IMR-90 (cell line): ENCODE results near the gene SLC38A3. TPM values are rescaled to one million over a fixed set of nuclear protein-coding genes. Genes with fewer than 3 reads are reported as not detected.

Source experiments
- ATAC-seq: fragments of 200-7000 bp; cut with Tn5 transposase; 2 replicates; pipeline ENCODE4 v1.9.1; 2020; ENCODE audit warnings: low read depth, mild to moderate bottlenecking, moderate library complexity
- BruUV-seq: library from RNA; stranded (reverse); fragments of 400-500 nt; replicated peaks from 2 replicates; lab custom pipeline; 2021; lab: Mats Ljungman, UMichigan
- CTCF ChIA-PET: fragments of 300-600 bp; formaldehyde crosslinking; extraction: SDS; loops from one replicate; lab custom pipeline; 2021; ENCODE audit warnings: antibody characterized with exemption; lab: Yijun Ruan, JAX
- POLR2A ChIA-PET: fragments of 300-600 bp; sonication (Branson Sonifier 250); formaldehyde crosslinking; loops from one replicate; lab custom pipeline; 2022; ENCODE audit warnings: antibody characterized with exemption; ENCODE audit not compliant: unreplicated experiment; lab: Charles Lee
- DNase-seq: peaks from one replicate; pipeline ENCODE4 v3.0.0; 2013
- H2AFZ ChIP-seq: replicated peaks from 2 replicates; pipeline ENCODE3; 2013; ENCODE audit warnings: low read length, mild to moderate bottlenecking; ENCODE audit not compliant: poor library complexity
- H2AK5ac ChIP-seq: 2 replicates; pipeline ENCODE4 v1.6.1; 2013; ENCODE audit warnings: low read depth, low read length, inconsistent platforms
- H2AK9ac ChIP-seq: replicated peaks from 2 replicates; pipeline ENCODE3; 2013; ENCODE audit warnings: mild to moderate bottlenecking, low read depth, low read length, moderate library complexity; ENCODE audit not compliant: poor library complexity
- H2BK120ac ChIP-seq: 2 replicates; pipeline ENCODE4 v1.6.1; 2013; ENCODE audit warnings: low read depth, low read length, inconsistent platforms
- H2BK15ac ChIP-seq: 3 replicates; pipeline ENCODE4 v1.6.1; 2013; ENCODE audit warnings: low read depth, low read length, inconsistent platforms
- H2BK20ac ChIP-seq: 2 replicates; pipeline ENCODE4 v1.6.1; 2013; ENCODE audit warnings: low read depth, mild to moderate bottlenecking, inconsistent platforms, low read length, moderate library complexity
- H2BK5ac ChIP-seq: 2 replicates; pipeline ENCODE4 v1.6.1; 2013; ENCODE audit warnings: mild to moderate bottlenecking, low read depth, low read length, inconsistent platforms; ENCODE audit not compliant: poor library complexity, severe bottlenecking
- H3K14ac ChIP-seq: replicated peaks from 2 replicates; pipeline ENCODE4 v1.6.1; 2013; ENCODE audit warnings: low read depth, low read length, inconsistent platforms
- H3K18ac ChIP-seq: 2 replicates; pipeline ENCODE4 v1.6.1; 2013; ENCODE audit warnings: low read depth, low read length, control low read depth
- H3K23ac ChIP-seq: 2 replicates; pipeline ENCODE4 v1.6.1; 2013; ENCODE audit warnings: low read depth, low read length, inconsistent platforms
- H3K27ac ChIP-seq: 2 replicates; pipeline ENCODE4 v1.5.1; 2013; ENCODE audit warnings: mild to moderate bottlenecking, control low read depth, low read length; ENCODE audit not compliant: insufficient read depth
- H3K27me3 ChIP-seq: 2 replicates; pipeline ENCODE4 v1.6.1; 2013; ENCODE audit warnings: low read length; ENCODE audit not compliant: control insufficient read depth, insufficient read depth
- H3K36me3 ChIP-seq: 2 replicates; pipeline ENCODE4 v1.6.1; 2013; ENCODE audit warnings: low read length, mixed read lengths; ENCODE audit not compliant: control insufficient read depth, insufficient read depth
- H3K4ac ChIP-seq: 2 replicates; pipeline ENCODE4 v1.6.1; 2013; ENCODE audit warnings: low read depth, low read length, inconsistent platforms
- H3K4me1 ChIP-seq: 2 replicates; pipeline ENCODE4 v1.6.1; 2013; ENCODE audit warnings: low read length, mixed read lengths; ENCODE audit not compliant: control insufficient read depth, insufficient read depth
- H3K4me2 ChIP-seq: 2 replicates; pipeline ENCODE4 v1.6.1; 2013; ENCODE audit warnings: low read depth, mild to moderate bottlenecking, control low read depth, low read length, moderate library complexity
- H3K4me3 ChIP-seq: 2 replicates; pipeline ENCODE4 v1.5.1; 2013; ENCODE audit warnings: low read depth, mild to moderate bottlenecking, control low read depth, low read length, moderate library complexity; ENCODE audit not compliant: insufficient read depth
- H3K56ac ChIP-seq: 2 replicates; pipeline ENCODE4 v1.6.1; 2013; ENCODE audit warnings: low read length, inconsistent platforms; ENCODE audit not compliant: insufficient read depth; ENCODE audit errors: extremely low read depth
- H3K79me1 ChIP-seq, 2 experiments: 2 replicates each; pipeline ENCODE4 v1.6.1; 2013; ENCODE audit warnings: low read length in 2 of 2, inconsistent platforms in 1 of 2, low read depth in 1 of 2
- H3K9ac ChIP-seq: 2 replicates; pipeline ENCODE4 v1.6.1; 2013; ENCODE audit warnings: low read depth, low read length, control low read depth
- H3K9me1 ChIP-seq: 2 replicates; pipeline ENCODE4 v1.6.1; 2013; ENCODE audit warnings: low read length, inconsistent platforms; ENCODE audit not compliant: insufficient read depth
- H3K9me3 ChIP-seq: 2 replicates; pipeline ENCODE4 v1.6.1; 2013; ENCODE audit warnings: low read length; ENCODE audit not compliant: control insufficient read depth, insufficient read depth
- H4K20me1 ChIP-seq: 2 replicates; pipeline ENCODE4 v1.6.1; 2013; ENCODE audit warnings: low read length, inconsistent platforms; ENCODE audit not compliant: insufficient read depth
- H4K5ac ChIP-seq: 2 replicates; pipeline ENCODE4 v1.6.1; 2013; ENCODE audit warnings: mild to moderate bottlenecking, low read depth, low read length, control low read depth
- H4K8ac ChIP-seq, 2 experiments: 2 replicates each; pipeline ENCODE4 v1.6.1; 2013; ENCODE audit warnings: low read depth in 2 of 2, low read length in 2 of 2, control low read depth in 1 of 2, inconsistent platforms in 1 of 2
- H4K91ac ChIP-seq: 2 replicates; pipeline ENCODE4 v1.6.1; 2013; ENCODE audit warnings: low read depth, low read length, inconsistent platforms; ENCODE audit not compliant: insufficient read depth
- BHLHE40 ChIP-seq: fragments of 150-350 bp; IDR thresholded peaks from 2 replicates; pipeline ENCODE4 v1.6.1; 2016; ENCODE audit warnings: mild to moderate bottlenecking, low read depth, low read length
- CEBPB ChIP-seq: IDR thresholded peaks from 2 replicates; pipeline ENCODE4 v1.6.1; 2012; ENCODE audit warnings: low read depth, low read length, improper control_type of control experiment
- CHD1 ChIP-seq: IDR thresholded peaks from 2 replicates; pipeline ENCODE4 v1.6.1; 2012; ENCODE audit warnings: low read depth, low read length, improper control_type of control experiment
- FOS ChIP-seq: fragments of 150-350 bp; IDR thresholded peaks from 2 replicates; pipeline ENCODE4 v1.6.1; 2016; ENCODE audit warnings: low read depth, low read length
- MAFK ChIP-seq: IDR thresholded peaks from 2 replicates; pipeline ENCODE4 v1.6.1; 2012; ENCODE audit warnings: low read depth, low read length, improper control_type of control experiment
- MAZ ChIP-seq: IDR thresholded peaks from 2 replicates; pipeline ENCODE4 v1.6.1; 2012; ENCODE audit warnings: low read depth, mild to moderate bottlenecking, low read length, improper control_type of control experiment, moderate library complexity, borderline replicate concordance
- MXI1 ChIP-seq: IDR thresholded peaks from 2 replicates; pipeline ENCODE4 v1.6.1; 2012; ENCODE audit warnings: low read depth, mild to moderate bottlenecking, low read length, moderate library complexity, borderline replicate concordance
- POLR2A ChIP-seq: IDR thresholded peaks from 2 replicates; pipeline ENCODE4 v1.6.1; 2012; ENCODE audit warnings: mild to moderate bottlenecking, low read depth, low read length
- RCOR1 ChIP-seq: IDR thresholded peaks from 2 replicates; pipeline ENCODE4 v1.6.1; 2012; ENCODE audit warnings: mild to moderate bottlenecking, low read length, improper control_type of control experiment; ENCODE audit not compliant: insufficient replicate concordance
- RFX5 ChIP-seq: IDR thresholded peaks from 2 replicates; pipeline ENCODE4 v1.8.0; 2012; ENCODE audit warnings: low read depth, mild to moderate bottlenecking, low read length, moderate library complexity
- SMC3 ChIP-seq: fragments of 150-350 bp; IDR thresholded peaks from 2 replicates; pipeline ENCODE4 v1.6.1; 2016; ENCODE audit warnings: low read depth, mild to moderate bottlenecking, antibody characterized with exemption, low read length, moderate library complexity
- WGBS, 2 experiments: methylation state at CpG; one replicate each; pipeline versions ENCODE4 v1.1.5 to v1.1.7; 2013; ENCODE audit warnings: missing lambda C conversion rate in 2 of 2; ENCODE audit not compliant: insufficient read length in 1 of 2; ENCODE audit errors: extremely low coverage in 2 of 2; 5-methylcytosine and 5-hydroxymethylcytosine counted together
- dilution Hi-C: fragments of 300-500 bp; cut with HindIII; formaldehyde crosslinking; loops from one replicate; pipeline ENCODE4 v1.14.3; 2018; ENCODE audit warnings: low sequenced_read_pairs; ENCODE audit not compliant: unreplicated experiment
- in situ Hi-C: fragments of 300-500 bp; cut with MboI; formaldehyde crosslinking; loops from 3 replicates; pipeline ENCODE4 v1.14.3; 2019; ENCODE audit warnings: low sequenced_read_pairs, inconsistent platforms, mixed read lengths
- intact Hi-C: fragments of 100-400 bp; cut with micrococcal nuclease; formaldehyde crosslinking; loops from 2 replicates; pipeline ENCODE4 v1.10.0; 2022
- polyA plus RNA-seq, 3 experiments: library from polyadenylated mRNA; depleted of rRNA; stranded (reverse); fragments of >200 nt; gene quantifications; 2 replicates each; pipeline ENCODE4 v1.2.3, GENCODE V29; 2012; ENCODE audit warnings: low replicate concordance in 1 of 3
- total RNA-seq: library from RNA; depleted of rRNA; stranded (reverse); fragments of >200 nt; gene quantifications from 2 replicates; pipeline ENCODE4 v1.2.3, GENCODE V29; 2012
- TF ChIP-seq, protein P1 (sequence below): fragments of 150-350 bp; IDR thresholded peaks from 2 replicates; pipeline ENCODE4 v1.6.1; 2016; ENCODE audit warnings: low read depth, mild to moderate bottlenecking, low read length, moderate library complexity, borderline replicate concordance
- TF ChIP-seq, protein P2 (sequence below): conservative IDR thresholded peaks from 2 replicates; pipeline ENCODE4 v1.5.1; 2012; ENCODE audit warnings: mild to moderate bottlenecking, low read depth, low read length, improper control_type of control experiment
- TF ChIP-seq, protein P3 (sequence below): fragments of 150-350 bp; IDR thresholded peaks from 2 replicates; pipeline ENCODE4 v1.6.1; 2017; ENCODE audit warnings: mild to moderate bottlenecking, antibody characterized with exemption, low read length, low read depth

The SLC38A3 gene
- total and polyA plus RNA-seq, 2 of the 4 experiments (the other 2 are of a cell fraction), result 0.12 to 0.36 TPM

DNA sequence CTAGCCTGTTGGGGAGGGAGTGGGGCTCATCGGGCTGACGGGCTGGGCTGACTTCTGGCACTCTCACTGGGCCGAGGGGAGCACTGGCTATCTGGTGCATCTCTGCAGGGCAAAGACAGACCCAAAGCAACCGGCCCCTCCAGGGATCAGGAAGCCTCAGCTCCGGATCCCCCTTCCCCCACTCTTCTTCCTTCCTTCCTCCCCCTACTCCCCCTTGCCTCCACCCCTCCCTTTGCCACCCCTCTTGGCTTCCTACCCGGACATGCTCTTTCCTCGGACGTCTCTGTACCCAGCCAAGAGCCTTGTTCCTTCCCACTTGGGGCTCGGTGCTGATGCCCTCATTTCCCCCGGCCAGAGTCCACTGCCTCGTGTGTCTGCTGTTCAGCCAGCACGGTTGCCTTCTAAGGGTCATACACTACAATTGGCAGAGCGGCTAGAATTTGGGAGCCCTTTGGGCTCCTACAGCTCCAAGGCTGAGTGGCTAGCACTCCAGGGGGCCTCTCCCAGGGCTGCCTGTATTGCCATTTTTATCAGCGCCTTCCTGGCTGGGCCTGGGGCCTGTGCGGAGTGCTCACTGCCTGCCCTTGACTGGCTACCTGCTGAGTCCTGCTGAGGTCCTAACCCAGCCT lies 39.0 kb upstream of the SLC38A3 start:
- Histone ChIP-seq H2BK5ac (peak overlapping the region; percentile 61), H4K91ac (peak overlapping the region; percentile 78), H3K27ac (peak overlapping the region; percentile 59), H3K4me3 (no peak overlapping the region), H4K5ac (peak overlapping the region; percentile 75), H3K9me3 (no peaks in the 10 kb centered on the region), H3K14ac (peak overlapping the region; percentile 60), H4K20me1 (0 out of 2 replicates have a peak, but pooled peaks cover 4% of the 10 kb centered on the region), H2AK9ac (peak overlapping the region; percentile 80), H2BK120ac (peak overlapping the region; percentile 83), H3K4ac (peak overlapping the region; percentile 94), H2BK20ac (0 out of 2 replicates have a peak overlapping the region, but pooled peaks have one; percentile 3), H3K4me1 (peaks cover 66% of the 10 kb centered on the region), H2AFZ (peak overlapping the region; percentile 66), H3K9ac (peak overlapping the region; percentile 54; the same call in 1 of the 2 replicates), H3K9me1 (peaks cover 42% of the 10 kb centered on the region), H3K18ac (peak overlapping the region; percentile 76), H3K79me1 (peaks cover 10 to 88% of the 10 kb centered on the region in 2 experiments; a peak in 2 of 4 replicates), H2BK15ac (peak overlapping the region; percentile 9; the same call in 2 of the 3 replicates), H3K27me3 (no peaks in the 10 kb centered on the region), H3K23ac (peak overlapping the region; percentile 44; the same call in 1 of the 2 replicates), H4K8ac (peak overlapping the region; percentile 20 to 83; a peak in 3 of 4 replicates), H2AK5ac (peak overlapping the region; percentile 69), H3K36me3 (peaks cover 9% of the 10 kb centered on the region; the same call in 1 of the 2 replicates), H3K56ac (no peak overlapping the region; the same call in 1 of the 2 replicates), H3K4me2 (no peak overlapping the region; the same call in 1 of the 2 replicates)
- dilution Hi-C loops (no loop called here), in situ Hi-C loops (no loop called here), intact Hi-C loops (loop anchor here (2.0 kb wide), 1 partner anchor 61 kb away; no protein-coding TSS in a partner anchor)
- BruUV-seq, result no TSS peak
- ATAC-seq (no peak; the same call in 1 of the 2 replicates), DNase-seq (no peak)
- CTCF ChIA-PET, result no interaction called here
- POLR2A ChIA-PET, result interaction anchor here (0.6 kb wide), 1 partner anchor 1376 kb away, joined by 3 read pairs; no protein-coding TSS in a partner anchor
- 28% methylated on average over 9 of the region's 15 CpGs; no CpG with 5 or more reads in 1 of the 2 experiments for WGBS, 2 experiments
- TF ChIP-seq, protein P1, sequence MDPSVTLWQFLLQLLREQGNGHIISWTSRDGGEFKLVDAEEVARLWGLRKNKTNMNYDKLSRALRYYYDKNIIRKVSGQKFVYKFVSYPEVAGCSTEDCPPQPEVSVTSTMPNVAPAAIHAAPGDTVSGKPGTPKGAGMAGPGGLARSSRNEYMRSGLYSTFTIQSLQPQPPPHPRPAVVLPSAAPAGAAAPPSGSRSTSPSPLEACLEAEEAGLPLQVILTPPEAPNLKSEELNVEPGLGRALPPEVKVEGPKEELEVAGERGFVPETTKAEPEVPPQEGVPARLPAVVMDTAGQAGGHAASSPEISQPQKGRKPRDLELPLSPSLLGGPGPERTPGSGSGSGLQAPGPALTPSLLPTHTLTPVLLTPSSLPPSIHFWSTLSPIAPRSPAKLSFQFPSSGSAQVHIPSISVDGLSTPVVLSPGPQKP, result no peak
- TF ChIP-seq CHD1 (no peak), RFX5 (no peak), MAZ (no peak), SMC3 (no peak), BHLHE40 (no peak), RCOR1 (no peak), MXI1 (no peak), POLR2A (no peak), MAFK (no peak), FOS (no peak), CEBPB (no peak)
- TF ChIP-seq, protein P2, sequence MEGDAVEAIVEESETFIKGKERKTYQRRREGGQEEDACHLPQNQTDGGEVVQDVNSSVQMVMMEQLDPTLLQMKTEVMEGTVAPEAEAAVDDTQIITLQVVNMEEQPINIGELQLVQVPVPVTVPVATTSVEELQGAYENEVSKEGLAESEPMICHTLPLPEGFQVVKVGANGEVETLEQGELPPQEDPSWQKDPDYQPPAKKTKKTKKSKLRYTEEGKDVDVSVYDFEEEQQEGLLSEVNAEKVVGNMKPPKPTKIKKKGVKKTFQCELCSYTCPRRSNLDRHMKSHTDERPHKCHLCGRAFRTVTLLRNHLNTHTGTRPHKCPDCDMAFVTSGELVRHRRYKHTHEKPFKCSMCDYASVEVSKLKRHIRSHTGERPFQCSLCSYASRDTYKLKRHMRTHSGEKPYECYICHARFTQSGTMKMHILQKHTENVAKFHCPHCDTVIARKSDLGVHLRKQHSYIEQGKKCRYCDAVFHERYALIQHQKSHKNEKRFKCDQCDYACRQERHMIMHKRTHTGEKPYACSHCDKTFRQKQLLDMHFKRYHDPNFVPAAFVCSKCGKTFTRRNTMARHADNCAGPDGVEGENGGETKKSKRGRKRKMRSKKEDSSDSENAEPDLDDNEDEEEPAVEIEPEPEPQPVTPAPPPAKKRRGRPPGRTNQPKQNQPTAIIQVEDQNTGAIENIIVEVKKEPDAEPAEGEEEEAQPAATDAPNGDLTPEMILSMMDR, result no peak
- TF ChIP-seq, protein P3, sequence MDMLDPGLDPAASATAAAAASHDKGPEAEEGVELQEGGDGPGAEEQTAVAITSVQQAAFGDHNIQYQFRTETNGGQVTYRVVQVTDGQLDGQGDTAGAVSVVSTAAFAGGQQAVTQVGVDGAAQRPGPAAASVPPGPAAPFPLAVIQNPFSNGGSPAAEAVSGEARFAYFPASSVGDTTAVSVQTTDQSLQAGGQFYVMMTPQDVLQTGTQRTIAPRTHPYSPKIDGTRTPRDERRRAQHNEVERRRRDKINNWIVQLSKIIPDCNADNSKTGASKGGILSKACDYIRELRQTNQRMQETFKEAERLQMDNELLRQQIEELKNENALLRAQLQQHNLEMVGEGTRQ, result no peak
